LHCN-M2 (cell line): ENCODE measurements around the gene MCTP2. TPM values are rescaled to one million over a fixed set of nuclear protein-coding genes. Genes with fewer than 3 reads are reported as not detected.
"Not testable (repeated sequence)": the region's sequence is repeated elsewhere in the genome, so short reads cannot be mapped to it uniquely, and the experiment has no call there.

Source experiments
- DNase-seq: peaks from one replicate; pipeline ENCODE4 v3.0.0-alpha.2; 2012; ENCODE audit warnings: low read depth
- total RNA-seq: library from RNA; depleted of rRNA; stranded (reverse); fragments of >200 nt; gene quantifications from 2 replicates; pipeline ENCODE4 v1.2.3, GENCODE V29; 2014

The MCTP2 gene
- total RNA-seq, 1 experiment from 2014 or later, result not detected

- DNase-seq, result no peak
Observed at GRCh38 chr15:94235646-94236045, 4.3 kb downstream of the MCTP2 start.

GRCh38 chr15:94236608-94237007 is 5.2 kb downstream of the MCTP2 start:
- DNase-seq, result no peak

GRCh38 chr15:94237903-94238302 is 6.5 kb downstream of the MCTP2 start:
- no peak for DNase-seq

- DNase-seq, result no peak
Observed at GRCh38 chr15:94238539-94239118, 7.3 kb downstream of the MCTP2 start.

- DNase-seq, result no peak
Observed at GRCh38 chr15:94239474-94239873, 8.1 kb downstream of the MCTP2 start.

- no peak for DNase-seq
Observed at GRCh38 chr15:94240480-94240879, 9.1 kb downstream of the MCTP2 start.

GRCh38 chr15:94242257-94242656 is 10.9 kb downstream of the MCTP2 start:
- no peak for DNase-seq

- not testable (repeated sequence) for DNase-seq
Observed at GRCh38 chr15:94243003-94243402, 11.6 kb downstream of the MCTP2 start.

GRCh38 chr15:94243418-94243817 is 12.1 kb downstream of the MCTP2 start:
- no peak for DNase-seq

GRCh38 chr15:94246016-94246415 is 14.7 kb downstream of the MCTP2 start:
- DNase-seq, result no peak

GRCh38 chr15:94247789-94248638 is 16.7 kb downstream of the MCTP2 start:
- no peak for DNase-seq

- no peak for DNase-seq
Observed at GRCh38 chr15:94250801-94251200, 19.4 kb downstream of the MCTP2 start.

GRCh38 chr15:94252223-94252766 is 20.9 kb downstream of the MCTP2 start:
- DNase-seq, result no peak

- DNase-seq, result no peak
Observed at GRCh38 chr15:94252906-94253491, 21.6 kb downstream of the MCTP2 start.

- DNase-seq, result no peak
Observed at GRCh38 chr15:94253742-94254141, 22.4 kb downstream of the MCTP2 start.

- no peak for DNase-seq
Observed at GRCh38 chr15:94255540-94255939, 24.2 kb downstream of the MCTP2 start.

- no peak for DNase-seq
Observed at GRCh38 chr15:94256511-94256910, 25.1 kb downstream of the MCTP2 start.

- not testable (repeated sequence) for DNase-seq
Observed at GRCh38 chr15:94257776-94258175, 26.4 kb downstream of the MCTP2 start.

- DNase-seq, result no peak
Observed at GRCh38 chr15:94258246-94258645, 26.9 kb downstream of the MCTP2 start.

- no peak for DNase-seq
Observed at GRCh38 chr15:94259121-94259751, 27.9 kb downstream of the MCTP2 start.

GRCh38 chr15:94259863-94260262 is 28.5 kb downstream of the MCTP2 start:
- DNase-seq, result no peak

- DNase-seq, result no peak
Observed at GRCh38 chr15:94262201-94262600, 30.8 kb downstream of the MCTP2 start.
